Cardiac septum (tissue), 1 donor: ENCODE results near the gene VPS26C. TPM values are rescaled to one million over a fixed set of nuclear protein-coding genes. Genes with fewer than 3 reads are reported as not detected.

Experiments
- DNase-seq: peaks from one replicate; pipeline ENCODE4 v3.0.0-alpha.2; 2020; ENCODE audit warnings: low spot score
- intact Hi-C: fragments of 100-400 bp; cut with DNase I; formaldehyde crosslinking; loops from one replicate; pipeline ENCODE4 v1.14.0; 2022
- total RNA-seq: library from RNA; stranded (reverse); fragmentation: NEBNext Ultra II Directional; extraction: Animal tissue kit (Norgen Biotek cat#: 25700); gene quantifications from one replicate; pipeline ENCODE4 v1.2.1, GENCODE V29; 2021
- donor health status: DM: no; HTN: no; CAD: no.

The VPS26C gene
- total RNA-seq, 1 donor from 2014 or later = 44.2 TPM

DNA sequence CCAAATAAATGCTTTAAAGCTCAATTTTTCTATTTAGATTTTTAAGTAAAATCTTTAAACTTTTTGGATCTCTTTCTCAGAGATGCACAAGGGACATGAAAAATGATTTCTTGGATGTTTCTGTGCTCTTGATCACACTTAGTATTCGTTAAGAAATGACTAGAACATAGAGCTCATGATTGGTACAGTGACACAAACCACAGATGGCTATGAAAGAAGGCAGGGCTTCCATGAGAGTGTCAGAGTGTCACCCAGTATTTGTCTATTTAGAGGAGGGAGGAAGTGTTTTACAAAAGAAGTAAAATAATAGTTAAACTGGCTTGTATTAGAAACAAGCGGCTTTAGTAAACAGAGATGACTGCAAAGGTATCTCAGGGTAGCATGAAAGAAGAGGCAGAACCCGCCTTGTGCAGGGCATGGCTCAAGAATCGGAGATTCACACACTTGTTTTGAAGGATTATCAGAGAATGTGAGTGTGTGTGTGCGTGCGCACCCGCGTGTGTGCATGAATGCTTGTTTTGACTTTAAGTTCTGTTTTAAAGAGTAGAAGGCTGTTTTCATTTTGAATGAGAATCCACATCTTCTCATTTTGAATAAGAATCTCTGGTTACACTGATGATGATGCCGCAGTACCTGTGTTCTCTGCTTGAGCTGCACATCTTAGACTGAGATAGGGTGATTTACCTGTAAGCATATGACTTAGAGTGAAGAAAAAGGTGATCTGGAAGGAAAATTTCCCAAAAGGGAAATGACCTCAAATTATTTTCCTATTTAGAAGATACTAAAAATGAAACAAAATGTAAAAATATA is 82.1 kb downstream of the VPS26C start:
- intact Hi-C loops = no loop called here
- DNase-seq = no peak

GRCh38 chr21:37183749-37184148 is 83.4 kb downstream of the VPS26C start:
- DNase-seq = no peak
- intact Hi-C loops = no loop called here

- intact Hi-C loops = no loop called here
- DNase-seq = no peak
These were observed 84.9 kb downstream of the VPS26C start for GRCh38 chr21:37182222-37182621.

DNA sequence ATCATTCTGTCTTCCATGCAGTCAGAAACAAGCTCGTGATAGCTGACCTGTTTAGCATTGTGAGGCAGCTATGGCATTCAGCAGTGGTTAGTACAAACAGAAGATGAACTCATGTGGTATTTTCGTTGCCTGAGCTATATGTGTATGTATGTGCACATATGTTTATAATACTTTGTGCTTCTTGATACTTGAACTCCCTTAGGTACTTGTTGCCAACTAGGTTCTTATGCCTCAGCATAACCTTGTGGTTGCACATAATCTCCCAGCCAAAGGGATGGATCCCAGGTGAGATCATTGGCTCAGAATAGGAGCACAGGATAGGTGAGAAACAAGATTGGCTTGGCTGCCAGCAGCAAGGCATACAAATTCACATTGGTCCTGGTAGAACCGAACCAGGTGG is 86.1 kb downstream of the VPS26C start:
- intact Hi-C loops = no loop called here
- DNase-seq = no peak

GRCh38 chr21:37176716-37177115 is 90.4 kb downstream of the VPS26C start:
- intact Hi-C loops = no loop called here
- no peak for DNase-seq

Other genes starting within 250 kb of the VPS26C start
- 36.3 TPM for gene PIGP, start 194.3 kb downstream of the VPS26C start, total RNA-seq
- gene TTC3, start 194.1 kb downstream of the VPS26C start, total RNA-seq = 62.1 TPM
- 72.9 TPM for gene DYRK1A, start 99.4 kb upstream of the VPS26C start, total RNA-seq